Liver (tissue), 9 donors: ENCODE results near the gene OLFML2A. TPM values are rescaled to one million over a fixed set of nuclear protein-coding genes. Genes with fewer than 3 reads are reported as not detected.
A peak's percentile ranks its signal among the peaks of the same experiment; 100 is the strongest.

Source experiments
- DNase-seq: peaks from one replicate; pipeline ENCODE4 v3.0.0-alpha.2; 2017; ENCODE audit warnings: low spot score
- H3K27ac ChIP-seq, 2 donors: one replicate each; pipeline ENCODE4 v1.7.0; 2013; ENCODE audit warnings: inconsistent platforms in 2 of 2, low read length in 2 of 2, control low read depth in 1 of 2, low read depth in 1 of 2, mild to moderate bottlenecking in 1 of 2
- H3K27me3 ChIP-seq, 4 donors: one replicate each; pipeline versions ENCODE4 v1.6.1 to v1.7.0; 2013; ENCODE audit warnings: low read length in 3 of 4, inconsistent platforms in 1 of 4, mild to moderate bottlenecking in 1 of 4, moderate library complexity in 1 of 4; ENCODE audit not compliant: control insufficient read depth in 4 of 4, insufficient read depth in 4 of 4
- H3K36me3 ChIP-seq, 4 donors: one replicate each; pipeline versions ENCODE4 v1.6.1 to v1.7.0; 2013; ENCODE audit warnings: low read length in 3 of 4, mild to moderate bottlenecking in 3 of 4, low read depth in 1 of 4, moderate library complexity in 1 of 4; ENCODE audit not compliant: control insufficient read depth in 4 of 4, insufficient read depth in 3 of 4
- H3K4me1 ChIP-seq, 4 donors: one replicate each; pipeline versions ENCODE4 v1.6.1 to v1.7.0; 2013; ENCODE audit warnings: low read length in 3 of 4, mild to moderate bottlenecking in 3 of 4, moderate library complexity in 1 of 4; ENCODE audit not compliant: control insufficient read depth in 4 of 4, insufficient read depth in 4 of 4
- H3K4me3 ChIP-seq, 3 donors: one replicate each; pipeline versions ENCODE4 v1.6.1 to v1.7.0; 2013; ENCODE audit warnings: low read length in 3 of 3, control low read depth in 1 of 3, low read depth in 1 of 3, mild to moderate bottlenecking in 1 of 3
- H3K9ac ChIP-seq, 2 donors: one replicate each; pipeline ENCODE4 v1.7.0; 2013; ENCODE audit warnings: low read length in 2 of 2, mild to moderate bottlenecking in 2 of 2, moderate library complexity in 2 of 2, control low read depth in 1 of 2, low read depth in 1 of 2
- H3K9me3 ChIP-seq, 4 donors: one replicate each; pipeline versions ENCODE4 v1.6.1 to v1.7.0; 2013; ENCODE audit warnings: low read length in 3 of 4; ENCODE audit not compliant: control insufficient read depth in 4 of 4
- EGR1 ChIP-seq, 2 donors: IDR thresholded peaks; 2 replicates each; pipeline ENCODE4 v1.6.1; 2016 to 2018; ENCODE audit warnings: antibody characterized with exemption in 2 of 2, low read depth in 2 of 2
- FOXA2 ChIP-seq: IDR thresholded peaks from 2 replicates; pipeline ENCODE4 v1.6.1; 2016; ENCODE audit warnings: antibody characterized with exemption
- GABPA ChIP-seq, 2 donors: IDR thresholded peaks in 1 of 2; conservative IDR thresholded peaks in 1 of 2; 2 replicates each; pipeline ENCODE4 v1.6.1; 2016; ENCODE audit warnings: antibody characterized with exemption in 2 of 2, mild to moderate bottlenecking in 1 of 2, moderate library complexity in 1 of 2
- JUND ChIP-seq, 2 donors: IDR thresholded peaks; 2 replicates each; pipeline ENCODE4 v1.6.1; 2016; ENCODE audit warnings: antibody characterized with exemption in 2 of 2
- RAD21 ChIP-seq, 2 donors: IDR thresholded peaks; 2 replicates each; pipeline ENCODE4 v1.6.1; 2016; ENCODE audit warnings: antibody characterized with exemption in 2 of 2, mild to moderate bottlenecking in 2 of 2
- TAF1 ChIP-seq: conservative IDR thresholded peaks from 2 replicates; pipeline ENCODE4 v1.6.1; 2016; ENCODE audit warnings: antibody characterized with exemption, mild to moderate bottlenecking
- WGBS: extraction: QIAGEN DNeasy Blood & Tissue Kit; methylation state at CpG from one replicate; pipeline ENCODE4 v1.1.7; 2013; 5-methylcytosine and 5-hydroxymethylcytosine counted together
- polyA plus RNA-seq, 2 donors: library from polyadenylated mRNA; stranded (reverse) in 1 of 2; unstranded in 1 of 2; fragments of 200-250 nt in 1 of 2; fragments of >200 nt in 1 of 2; fragmentation: Nextera tagmentation in 1 of 2; extraction: Ambion mirVana in 1 of 2; gene quantifications; one replicate each; pipeline versions ENCODE4 v1.2.1 to v1.2.3, GENCODE V29; 2013 to 2015
- total RNA-seq, 2 donors: library from RNA; depleted of rRNA; stranded (reverse); fragments of >200 nt; gene quantifications; one replicate each; pipeline ENCODE4 v1.2.3, GENCODE V29; 2014
- TF ChIP-seq, protein P1 (sequence below): fragments of 150-350 bp; IDR thresholded peaks from 2 replicates; pipeline ENCODE4 v1.5.1; 2017; ENCODE audit warnings: improper control_type of control experiment, low read depth, low read length; ENCODE audit not compliant: missing input control
- TF ChIP-seq, protein P2 (sequence below): IDR thresholded peaks from 2 replicates; pipeline ENCODE4 v1.6.1; 2016; ENCODE audit warnings: antibody characterized with exemption, mild to moderate bottlenecking
- donor health status: healthy.
- donor health status: healthy.
- donor health status: healthy.
- donor health status: healthy.
- donor health status: healthy.

The OLFML2A gene
- total RNA-seq: 1 to 10 TPM in 1 of 2 donors, under 1 TPM in 1; 0.56 to 1.1 TPM
- under 1 TPM; 0.15 to 0.50 TPM for polyA plus RNA-seq

DNA sequence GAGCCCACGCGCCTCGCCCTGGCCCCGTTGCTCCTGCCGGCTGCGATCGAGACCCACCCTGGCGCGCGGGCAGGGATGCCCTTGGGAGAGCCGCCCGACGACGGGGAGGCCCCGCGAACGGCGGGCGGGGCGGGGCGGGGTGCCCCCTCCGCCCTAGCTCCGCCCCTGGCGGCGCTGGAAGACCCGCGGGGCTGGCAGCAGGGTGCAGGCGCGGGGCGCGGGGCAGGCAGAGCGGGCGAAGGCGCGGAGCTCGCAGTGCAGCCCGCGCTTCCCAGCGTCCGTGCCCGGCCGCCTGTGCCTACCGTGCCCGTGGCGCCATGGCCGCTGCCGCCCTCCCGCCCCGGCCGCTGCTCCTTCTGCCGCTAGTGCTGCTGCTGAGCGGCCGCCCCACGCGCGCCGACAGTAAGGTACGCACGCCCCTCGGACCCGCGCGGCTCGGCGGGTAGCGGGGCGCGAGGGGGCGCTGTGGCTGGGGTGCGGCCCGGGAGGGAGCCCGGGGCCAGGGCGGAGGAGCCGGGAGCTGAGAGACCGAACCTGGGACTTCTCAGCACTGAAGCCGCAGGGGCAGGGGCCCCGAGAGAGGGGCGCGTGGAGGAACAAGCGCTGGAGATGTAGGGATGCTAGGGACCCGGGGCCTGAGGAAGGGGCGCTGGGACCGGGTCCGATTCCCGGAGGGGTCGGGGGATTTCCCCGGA is at the start of gene OLFML2A:
TSS of gene OLFML2A (plus strand) at position 180 of the 695 bp plus-strand sequence. CDS start at position 318, 138 bp downstream.
- Histone ChIP-seq H3K4me1 (peaks cover 0 to 12% (median 10%) of the 10 kb centered on the region in 4 donors), H3K9ac (no peak within 1 kb of the TSS), H3K27me3 (peaks cover 0 to 1% (median 0%) of the 10 kb centered on the region in 4 donors), H3K36me3 (no peaks in the 10 kb centered on the region), H3K4me3 (peak within 1 kb of the TSS in 1 of 3 donors; percentile 60), H3K9me3 (no peaks in the 10 kb centered on the region), H3K27ac (no peak within 1 kb of the TSS)
- DNase-seq: no peak
- TF ChIP-seq, protein P1, sequence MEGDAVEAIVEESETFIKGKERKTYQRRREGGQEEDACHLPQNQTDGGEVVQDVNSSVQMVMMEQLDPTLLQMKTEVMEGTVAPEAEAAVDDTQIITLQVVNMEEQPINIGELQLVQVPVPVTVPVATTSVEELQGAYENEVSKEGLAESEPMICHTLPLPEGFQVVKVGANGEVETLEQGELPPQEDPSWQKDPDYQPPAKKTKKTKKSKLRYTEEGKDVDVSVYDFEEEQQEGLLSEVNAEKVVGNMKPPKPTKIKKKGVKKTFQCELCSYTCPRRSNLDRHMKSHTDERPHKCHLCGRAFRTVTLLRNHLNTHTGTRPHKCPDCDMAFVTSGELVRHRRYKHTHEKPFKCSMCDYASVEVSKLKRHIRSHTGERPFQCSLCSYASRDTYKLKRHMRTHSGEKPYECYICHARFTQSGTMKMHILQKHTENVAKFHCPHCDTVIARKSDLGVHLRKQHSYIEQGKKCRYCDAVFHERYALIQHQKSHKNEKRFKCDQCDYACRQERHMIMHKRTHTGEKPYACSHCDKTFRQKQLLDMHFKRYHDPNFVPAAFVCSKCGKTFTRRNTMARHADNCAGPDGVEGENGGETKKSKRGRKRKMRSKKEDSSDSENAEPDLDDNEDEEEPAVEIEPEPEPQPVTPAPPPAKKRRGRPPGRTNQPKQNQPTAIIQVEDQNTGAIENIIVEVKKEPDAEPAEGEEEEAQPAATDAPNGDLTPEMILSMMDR: peak; percentile 5
- no peak for TF ChIP-seq GABPA (IDR thresholded peaks at IDR 0.05 in 1 of 2, conservative IDR thresholded peaks at IDR 0.05 in 1 of 2)
- no peak for TF ChIP-seq EGR1 (IDR thresholded peaks at IDR 0.05; ENCODE audit: low read depth in 2 of 2)
- WGBS: 3% methylated on average over 87 of the region's 87 CpGs

DNA sequence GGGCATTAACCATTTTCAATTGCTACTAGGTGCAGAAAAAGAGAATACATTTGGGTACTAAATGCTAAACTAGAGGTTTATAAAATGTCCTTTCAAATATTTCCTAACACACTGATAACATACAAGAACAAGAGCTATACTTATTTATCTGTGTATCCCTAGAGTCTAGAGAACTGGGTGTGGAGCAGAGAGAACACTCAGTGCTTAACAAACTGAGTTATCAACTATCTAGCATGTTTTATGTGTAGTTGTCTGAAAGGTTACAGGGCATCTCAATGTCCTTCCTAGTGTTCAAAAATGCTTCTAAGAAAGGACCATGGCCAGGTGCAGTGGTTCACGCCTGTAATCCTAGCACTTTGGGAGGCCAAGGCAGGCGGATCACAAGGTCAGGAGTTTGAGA is 46.2 kb upstream of the OLFML2A start:
- no peak overlapping the region for H3K27ac ChIP-seq
- no peak for DNase-seq
- H3K4me1 ChIP-seq: no peaks in the 10 kb centered on the region
- WGBS: 97% methylated on average over 2 of the region's 2 CpGs
- H3K9ac ChIP-seq: no peak overlapping the region
- no peaks in the 10 kb centered on the region for H3K27me3 ChIP-seq
- no peaks in the 10 kb centered on the region for H3K9me3 ChIP-seq
- no peak for TF ChIP-seq TAF1
- no peak for TF ChIP-seq EGR1 (IDR thresholded peaks at IDR 0.05; ENCODE audit: low read depth in 2 of 2)
- no peak for TF ChIP-seq RAD21 (IDR thresholded peaks at IDR 0.05)
- TF ChIP-seq, protein P2, sequence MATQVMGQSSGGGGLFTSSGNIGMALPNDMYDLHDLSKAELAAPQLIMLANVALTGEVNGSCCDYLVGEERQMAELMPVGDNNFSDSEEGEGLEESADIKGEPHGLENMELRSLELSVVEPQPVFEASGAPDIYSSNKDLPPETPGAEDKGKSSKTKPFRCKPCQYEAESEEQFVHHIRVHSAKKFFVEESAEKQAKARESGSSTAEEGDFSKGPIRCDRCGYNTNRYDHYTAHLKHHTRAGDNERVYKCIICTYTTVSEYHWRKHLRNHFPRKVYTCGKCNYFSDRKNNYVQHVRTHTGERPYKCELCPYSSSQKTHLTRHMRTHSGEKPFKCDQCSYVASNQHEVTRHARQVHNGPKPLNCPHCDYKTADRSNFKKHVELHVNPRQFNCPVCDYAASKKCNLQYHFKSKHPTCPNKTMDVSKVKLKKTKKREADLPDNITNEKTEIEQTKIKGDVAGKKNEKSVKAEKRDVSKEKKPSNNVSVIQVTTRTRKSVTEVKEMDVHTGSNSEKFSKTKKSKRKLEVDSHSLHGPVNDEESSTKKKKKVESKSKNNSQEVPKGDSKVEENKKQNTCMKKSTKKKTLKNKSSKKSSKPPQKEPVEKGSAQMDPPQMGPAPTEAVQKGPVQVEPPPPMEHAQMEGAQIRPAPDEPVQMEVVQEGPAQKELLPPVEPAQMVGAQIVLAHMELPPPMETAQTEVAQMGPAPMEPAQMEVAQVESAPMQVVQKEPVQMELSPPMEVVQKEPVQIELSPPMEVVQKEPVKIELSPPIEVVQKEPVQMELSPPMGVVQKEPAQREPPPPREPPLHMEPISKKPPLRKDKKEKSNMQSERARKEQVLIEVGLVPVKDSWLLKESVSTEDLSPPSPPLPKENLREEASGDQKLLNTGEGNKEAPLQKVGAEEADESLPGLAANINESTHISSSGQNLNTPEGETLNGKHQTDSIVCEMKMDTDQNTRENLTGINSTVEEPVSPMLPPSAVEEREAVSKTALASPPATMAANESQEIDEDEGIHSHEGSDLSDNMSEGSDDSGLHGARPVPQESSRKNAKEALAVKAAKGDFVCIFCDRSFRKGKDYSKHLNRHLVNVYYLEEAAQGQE: no peak
- TF ChIP-seq FOXA2: no peak
- no peak for TF ChIP-seq GABPA (IDR thresholded peaks at IDR 0.05 in 1 of 2, conservative IDR thresholded peaks at IDR 0.05 in 1 of 2)
- TF ChIP-seq JUND (IDR thresholded peaks at IDR 0.05): no peak
- TF ChIP-seq, protein P1: no peak
- H3K36me3 ChIP-seq: no peaks in the 10 kb centered on the region
- no peak overlapping the region for H3K4me3 ChIP-seq
